ENCODE measurements around the gene LIPC.

LIPC gene

DNA sequence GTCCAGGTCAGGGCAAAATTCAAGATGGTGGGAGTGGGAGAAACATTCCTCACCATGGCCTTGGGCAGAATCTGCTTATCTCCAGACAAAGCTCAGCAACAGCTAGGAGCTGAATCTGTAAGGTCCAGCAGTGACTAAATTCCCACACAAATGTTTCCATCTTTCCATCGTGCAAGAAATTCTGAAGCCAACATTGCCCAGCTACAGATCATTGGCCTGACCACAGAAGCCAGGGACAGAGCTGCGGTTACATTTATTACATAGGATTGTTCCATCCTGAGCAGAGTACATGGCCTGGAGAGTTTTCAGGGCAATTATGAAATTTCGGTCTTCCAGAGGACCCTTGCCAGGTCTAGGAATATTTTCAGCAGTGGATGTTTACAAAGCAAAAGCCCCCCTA, 100.3 kb downstream of the LIPC start:
- no peak for DNase-seq (ENCODE audit: low read depth in 2 of 3, low spot score in 2 of 3)

DNA sequence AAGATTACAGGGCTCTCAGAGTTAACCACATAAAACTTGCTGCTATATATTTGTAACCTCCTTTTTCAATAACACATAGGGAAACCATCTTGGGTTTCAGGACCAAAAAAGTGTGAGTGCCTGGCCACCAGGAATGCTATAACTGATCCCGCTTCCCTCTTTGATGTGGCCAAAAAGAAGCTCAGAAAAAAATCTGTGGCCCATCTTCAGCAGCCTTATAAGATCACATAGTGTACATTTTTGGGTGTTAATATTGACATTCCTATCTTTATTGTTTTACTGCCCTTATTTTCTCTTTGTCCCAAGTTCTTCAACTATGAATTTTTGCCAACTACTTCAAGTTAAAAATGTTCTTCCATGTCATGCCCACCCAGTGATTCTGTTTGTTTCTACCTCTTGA, 102.8 kb downstream of the LIPC start:
- no peak for DNase-seq (ENCODE audit: low read depth in 2 of 3, low spot score in 2 of 3)

DNA sequence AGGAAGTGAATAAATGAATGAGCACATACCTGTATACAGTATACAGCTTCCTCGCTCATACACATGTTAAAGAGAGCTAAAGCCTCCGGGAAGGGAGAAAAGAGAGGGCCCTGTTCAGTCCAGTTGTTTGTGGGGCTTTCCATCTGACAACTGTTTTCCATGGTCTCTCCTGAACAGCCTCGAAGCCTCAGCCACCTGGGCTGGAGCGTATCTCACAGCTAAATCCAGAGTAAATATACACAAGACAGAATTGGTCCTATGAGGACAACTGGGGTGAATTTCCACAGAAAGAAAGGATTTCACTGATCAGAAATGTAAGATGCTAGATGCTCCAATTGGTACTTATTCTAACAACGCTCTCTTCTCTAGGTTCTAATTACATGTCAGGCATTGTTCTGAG, 103.5 kb downstream of the LIPC start:
- no peak for DNase-seq (ENCODE audit: low read depth in 2 of 3, low spot score in 2 of 3)

DNA sequence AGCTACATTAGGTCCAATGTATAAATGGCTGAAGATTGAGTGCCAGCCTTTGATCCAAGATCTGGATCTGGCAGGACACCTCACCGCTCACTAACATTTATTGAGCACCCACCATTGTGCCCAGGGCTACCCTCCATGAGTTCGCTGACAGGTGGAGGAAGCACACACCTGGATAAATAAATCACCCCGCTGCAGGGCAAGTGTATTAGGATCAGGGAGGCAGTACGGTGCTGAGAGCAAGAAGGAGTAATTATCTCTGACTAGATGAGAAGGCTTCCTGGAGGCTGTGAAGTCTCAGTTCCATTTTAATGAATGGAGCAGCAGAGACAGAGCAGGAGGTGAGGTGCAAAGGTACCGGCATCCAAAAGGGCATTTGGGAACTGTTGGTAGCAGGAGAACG, 104.1 kb downstream of the LIPC start:
- DNase-seq (ENCODE audit: low read depth in 2 of 3, low spot score in 2 of 3): no peak

DNA sequence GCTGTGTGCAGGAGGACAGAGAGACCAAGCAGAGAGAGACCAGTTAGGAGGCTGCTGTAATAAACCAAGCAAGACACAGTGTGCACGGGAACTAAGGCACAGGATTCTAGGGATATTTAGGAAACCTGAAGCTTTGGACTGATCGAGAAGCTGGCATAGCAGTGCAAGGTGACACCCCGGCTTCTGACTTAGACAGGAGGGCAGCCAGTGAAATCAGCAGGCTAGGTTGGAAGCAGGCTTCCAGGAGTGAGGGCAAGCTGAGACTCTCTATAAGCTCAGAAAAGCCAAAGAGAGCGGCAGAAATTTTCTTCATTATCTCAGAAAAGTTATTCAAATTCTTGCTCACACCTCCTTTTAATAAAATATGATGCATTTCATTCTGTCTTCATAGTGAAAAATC, 104.6 kb downstream of the LIPC start:
- no peak for DNase-seq (ENCODE audit: low read depth in 2 of 3, low spot score in 2 of 3)

DNA sequence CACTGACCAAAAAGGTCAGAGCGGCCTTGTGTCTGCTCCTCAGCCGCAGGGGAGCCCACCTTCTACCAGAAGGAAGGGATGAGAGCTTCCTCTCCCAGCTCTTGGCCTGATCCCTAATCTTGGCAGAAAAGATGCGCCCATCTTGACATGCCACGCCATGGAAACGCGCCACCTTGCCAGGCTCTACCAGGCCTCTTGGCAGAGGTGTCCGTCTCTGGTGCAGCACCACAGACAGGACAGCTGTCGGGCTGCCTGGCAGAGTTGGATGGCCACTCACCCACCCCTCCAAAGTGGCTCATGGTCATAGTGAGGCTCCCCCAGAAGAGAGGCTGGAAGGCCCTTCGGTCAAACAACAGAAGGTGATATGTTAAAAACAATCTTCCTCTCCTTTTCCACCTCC, 105.2 kb downstream of the LIPC start:
- DNase-seq (ENCODE audit: low read depth in 2 of 3, low spot score in 2 of 3): no peak

DNA sequence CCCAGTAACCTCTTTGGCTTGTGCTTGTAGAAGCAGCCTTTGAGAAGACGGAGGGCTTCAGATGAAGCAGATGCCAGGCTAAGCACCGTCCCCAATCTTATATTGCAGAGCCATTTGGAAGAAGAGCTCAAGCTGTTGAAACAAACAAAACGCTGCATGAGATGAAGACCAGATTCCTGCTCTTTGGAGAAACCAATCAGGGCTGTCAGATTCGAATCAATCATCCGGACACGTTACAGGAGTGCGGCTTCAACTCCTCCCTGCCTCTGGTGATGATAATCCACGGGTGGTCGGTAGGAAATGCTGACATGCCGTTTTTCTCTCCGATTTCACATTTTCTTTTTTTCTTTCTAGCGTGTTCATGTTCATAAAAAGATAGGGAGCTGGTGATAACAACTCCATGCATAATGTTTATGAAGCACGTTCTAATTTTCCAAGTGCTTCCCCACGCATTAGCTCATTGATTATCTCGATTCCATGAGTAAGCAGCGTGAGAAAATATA, 106.5 kb downstream of the LIPC start:
- DNase-seq (ENCODE audit: low read depth in 2 of 3, low spot score in 2 of 3): no peak

DNA sequence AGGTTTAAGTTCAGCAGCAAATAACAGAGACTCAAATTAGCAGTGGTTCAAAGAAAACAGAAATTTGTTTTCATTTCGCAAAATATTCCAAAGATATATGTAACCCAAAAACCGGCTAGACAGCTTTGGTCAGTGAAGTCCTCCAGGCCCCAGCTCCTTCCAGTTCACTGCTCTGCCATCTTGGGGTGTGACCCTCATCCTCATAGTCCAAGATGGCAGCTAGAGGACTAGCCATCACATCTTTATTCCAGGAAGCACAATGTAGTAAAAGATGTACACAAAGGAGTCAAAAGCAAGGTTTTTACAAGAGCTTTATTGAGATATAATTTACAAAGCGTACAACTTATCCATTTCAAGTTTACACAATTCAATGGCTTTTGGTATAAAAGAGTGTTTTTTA, 107.1 kb downstream of the LIPC start:
- DNase-seq (ENCODE audit: low read depth in 2 of 3, low spot score in 2 of 3): no peak

DNA sequence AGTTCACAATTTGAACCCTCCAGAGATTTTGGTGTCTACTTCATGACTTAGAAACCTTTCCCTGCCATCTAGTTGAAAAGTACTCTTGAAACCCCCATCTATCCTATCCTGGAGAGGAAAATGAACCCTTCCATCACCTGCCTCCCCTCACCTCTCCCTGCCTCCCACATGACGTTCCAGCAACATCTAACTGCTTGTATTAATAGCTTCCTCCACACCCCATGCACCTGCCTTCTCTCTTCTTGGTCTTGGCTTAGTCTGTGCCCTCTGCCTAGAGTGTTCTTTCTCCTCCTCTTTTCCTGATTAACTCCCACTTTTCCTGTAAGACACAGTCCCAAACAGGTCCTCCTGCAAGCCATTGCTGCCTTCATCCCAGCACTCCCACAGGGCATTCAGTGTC, 107.8 kb downstream of the LIPC start:
- no peak for DNase-seq (ENCODE audit: low read depth in 2 of 3, low spot score in 2 of 3)

DNA sequence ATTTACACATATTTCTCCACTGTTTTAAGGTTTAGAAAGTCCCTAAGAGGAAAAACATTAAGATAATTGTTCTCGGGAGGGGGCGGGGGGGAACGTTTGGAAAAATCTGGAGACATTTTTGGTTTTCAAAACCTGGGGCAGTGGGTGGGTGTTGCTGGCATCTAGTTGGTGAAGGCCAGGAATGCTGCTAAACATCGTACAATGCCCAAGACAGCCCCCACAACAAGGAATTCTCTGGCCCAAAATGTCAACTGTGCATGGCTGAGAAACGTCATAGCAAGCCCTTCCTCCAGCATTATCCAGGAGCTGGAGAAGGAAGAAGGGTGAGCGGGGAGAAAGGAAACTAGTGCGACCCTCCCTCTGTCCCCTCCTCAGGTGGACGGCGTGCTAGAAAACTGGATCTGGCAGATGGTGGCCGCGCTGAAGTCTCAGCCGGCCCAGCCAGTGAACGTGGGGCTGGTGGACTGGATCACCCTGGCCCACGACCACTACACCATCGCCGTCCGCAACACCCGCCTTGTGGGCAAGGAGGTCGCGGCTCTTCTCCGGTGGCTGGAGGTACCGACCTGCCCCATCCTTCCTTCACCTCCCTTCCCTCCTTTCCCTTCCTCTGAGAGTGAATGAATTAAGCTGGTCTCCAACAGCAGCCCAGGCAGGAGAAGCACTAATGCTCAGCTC, 109.8 kb downstream of the LIPC start:
- no peak for DNase-seq (ENCODE audit: low read depth in 2 of 3, low spot score in 2 of 3)

DNA sequence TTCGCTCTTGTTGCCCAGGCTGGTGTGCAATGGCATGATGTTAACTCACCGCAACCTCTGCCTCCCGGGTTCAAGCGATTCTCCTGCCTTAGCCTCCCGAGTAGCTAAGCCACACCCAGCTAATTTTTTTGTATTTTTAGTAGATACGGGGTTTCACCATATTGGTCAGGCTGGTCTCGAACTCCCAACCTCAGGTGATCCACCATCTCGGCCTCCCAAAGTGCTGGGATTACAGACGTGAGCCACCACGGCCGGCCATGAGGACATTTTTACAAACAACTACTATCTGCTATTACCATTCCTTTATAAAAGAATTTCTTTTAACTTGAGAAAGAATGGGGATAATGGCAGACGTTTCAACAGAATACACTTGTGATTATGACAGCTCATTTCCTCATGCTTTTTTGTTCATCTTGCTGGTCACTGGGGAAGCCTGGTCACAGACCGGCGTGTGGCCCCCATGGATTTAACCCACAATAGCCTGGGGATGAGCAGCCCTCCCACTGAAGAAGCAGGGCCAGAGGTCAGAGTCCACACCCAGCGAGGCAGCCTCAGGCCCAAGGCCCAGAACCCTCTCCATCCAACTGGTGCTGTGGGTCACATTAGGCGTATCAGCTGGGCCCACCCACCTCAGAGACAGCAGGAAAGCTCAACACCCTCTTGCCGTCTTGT, 112.0 kb downstream of the LIPC start:
- DNase-seq (ENCODE audit: low read depth in 2 of 3, low spot score in 2 of 3): no peak

DNA sequence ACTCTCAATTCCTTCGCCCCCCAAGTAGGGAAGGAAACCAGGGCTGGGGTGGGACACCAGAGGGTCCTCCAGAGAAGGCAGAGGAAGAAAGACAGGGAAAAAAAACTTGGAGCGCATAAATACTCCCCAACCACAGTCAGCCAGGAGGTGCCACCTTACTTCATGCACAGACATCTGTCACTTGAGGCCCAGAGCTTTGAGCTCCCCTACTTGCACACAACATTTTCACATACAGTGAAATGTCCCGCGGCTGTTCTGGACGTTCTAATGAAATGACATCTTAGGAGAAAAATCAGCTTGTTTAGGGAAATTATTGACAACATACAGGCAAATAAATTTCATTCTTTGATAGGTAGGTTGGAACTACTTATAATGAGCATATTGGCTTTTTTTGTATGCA, 113.0 kb downstream of the LIPC start:
- DNase-seq (ENCODE audit: low read depth in 2 of 3, low spot score in 2 of 3): no peak

DNA sequence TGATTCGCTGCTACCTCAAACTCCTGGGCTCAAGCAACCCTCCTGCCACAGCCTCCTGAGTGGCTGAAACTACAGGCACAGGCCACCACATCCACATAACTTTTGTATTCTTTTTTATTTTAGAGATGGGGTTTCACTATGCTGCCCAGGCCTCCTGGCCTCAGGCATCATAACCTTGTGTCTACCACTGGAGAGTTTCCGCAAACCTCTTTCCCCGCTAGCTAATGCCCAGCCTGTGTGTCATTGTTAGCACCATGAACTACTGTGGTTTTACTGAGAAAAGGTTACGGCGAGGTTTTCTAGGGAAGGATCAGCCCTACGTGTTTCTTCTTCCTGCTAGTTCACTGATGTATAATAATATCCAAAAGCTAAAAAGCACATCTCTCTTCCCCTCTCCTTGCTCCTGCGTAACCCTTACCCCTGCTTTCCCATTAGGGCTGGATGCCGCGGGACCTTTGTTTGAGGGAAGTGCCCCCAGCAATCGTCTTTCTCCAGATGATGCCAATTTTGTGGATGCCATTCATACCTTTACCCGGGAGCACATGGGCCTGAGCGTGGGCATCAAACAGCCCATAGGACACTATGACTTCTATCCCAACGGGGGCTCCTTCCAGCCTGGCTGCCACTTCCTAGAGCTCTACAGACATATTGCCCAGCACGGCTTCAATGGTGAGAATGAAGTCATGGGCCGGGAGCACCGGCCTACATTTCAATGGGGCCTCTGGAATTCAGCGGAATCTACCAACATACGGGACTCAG, 113.7 kb downstream of the LIPC start:
- peak in 1 of 3 experiments; percentile 41 for DNase-seq (ENCODE audit: low read depth in 2 of 3, low spot score in 2 of 3)

DNA sequence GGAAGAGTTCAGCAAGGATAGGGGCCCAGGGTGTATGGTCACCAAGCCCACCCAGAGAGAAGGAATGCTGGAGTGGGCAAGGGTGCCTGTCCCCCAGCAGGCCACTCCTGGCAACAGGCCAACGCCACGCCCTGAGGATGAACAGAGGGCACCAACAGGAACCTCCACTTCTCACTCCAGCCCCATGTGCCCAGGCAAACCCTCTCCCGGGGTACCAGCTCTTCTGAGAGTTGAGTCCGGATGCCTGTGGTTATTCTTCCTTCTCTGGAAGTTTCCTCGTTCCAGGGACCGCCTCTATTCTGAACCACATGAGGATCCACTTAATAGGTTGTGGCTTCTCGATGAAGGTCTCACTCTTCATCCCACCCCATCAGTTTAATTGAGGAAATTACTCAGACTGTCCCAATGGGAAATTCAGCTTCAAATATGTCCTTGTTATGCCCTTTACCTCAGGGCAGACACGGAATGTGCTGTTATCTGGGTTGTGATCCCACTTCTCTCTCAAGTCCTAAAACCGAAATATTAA, 114.3 kb downstream of the LIPC start:
- DNase-seq (ENCODE audit: low read depth in 2 of 3, low spot score in 2 of 3): no peak

DNA sequence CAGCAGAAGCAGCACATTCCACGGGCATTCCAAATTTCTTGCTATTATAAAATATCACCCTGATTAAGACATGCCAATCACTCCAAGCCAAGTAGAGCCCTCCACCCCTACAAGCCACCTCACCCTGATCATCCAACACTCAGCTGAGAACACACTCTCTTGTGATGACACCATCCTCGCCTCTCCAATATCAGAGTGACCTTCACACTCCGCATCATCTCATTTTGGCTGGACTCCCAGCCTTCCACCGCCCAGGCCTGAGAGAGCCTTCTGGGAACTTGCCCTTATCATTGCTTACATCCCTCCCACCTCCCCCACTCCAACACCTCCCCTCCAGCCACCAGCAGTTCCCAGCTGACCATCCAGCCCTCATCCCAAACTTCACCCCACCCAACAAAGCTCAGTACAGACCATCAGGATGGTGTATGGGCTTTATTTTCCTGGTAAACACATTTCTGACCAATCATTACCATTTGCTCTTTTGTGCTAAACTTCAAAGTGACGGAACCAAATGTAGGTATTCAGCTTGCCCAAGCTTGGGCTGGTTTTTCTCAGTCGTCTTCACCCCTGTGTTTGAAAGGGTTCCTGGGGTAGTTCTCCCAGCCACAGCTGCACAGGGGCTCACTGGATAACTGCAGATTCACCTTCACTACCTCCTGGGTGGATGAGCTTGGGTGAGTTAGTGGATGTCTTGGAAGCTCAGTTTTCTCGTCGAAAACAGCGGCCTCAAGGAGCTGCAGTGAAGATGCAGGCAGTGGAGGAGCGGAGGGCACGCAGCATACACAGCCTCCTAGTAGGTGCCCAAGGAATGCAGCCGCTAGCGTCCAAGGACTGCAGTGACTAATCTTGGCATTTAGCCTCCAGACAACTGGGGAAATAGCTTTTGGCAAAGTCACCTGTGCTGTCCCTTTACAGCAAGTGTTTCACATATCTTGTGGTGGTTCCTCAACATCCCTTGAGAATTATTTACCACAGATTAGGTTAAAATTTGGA, 115.1 kb downstream of the LIPC start:
- no peak for DNase-seq (ENCODE audit: low read depth in 2 of 3, low spot score in 2 of 3)

DNA sequence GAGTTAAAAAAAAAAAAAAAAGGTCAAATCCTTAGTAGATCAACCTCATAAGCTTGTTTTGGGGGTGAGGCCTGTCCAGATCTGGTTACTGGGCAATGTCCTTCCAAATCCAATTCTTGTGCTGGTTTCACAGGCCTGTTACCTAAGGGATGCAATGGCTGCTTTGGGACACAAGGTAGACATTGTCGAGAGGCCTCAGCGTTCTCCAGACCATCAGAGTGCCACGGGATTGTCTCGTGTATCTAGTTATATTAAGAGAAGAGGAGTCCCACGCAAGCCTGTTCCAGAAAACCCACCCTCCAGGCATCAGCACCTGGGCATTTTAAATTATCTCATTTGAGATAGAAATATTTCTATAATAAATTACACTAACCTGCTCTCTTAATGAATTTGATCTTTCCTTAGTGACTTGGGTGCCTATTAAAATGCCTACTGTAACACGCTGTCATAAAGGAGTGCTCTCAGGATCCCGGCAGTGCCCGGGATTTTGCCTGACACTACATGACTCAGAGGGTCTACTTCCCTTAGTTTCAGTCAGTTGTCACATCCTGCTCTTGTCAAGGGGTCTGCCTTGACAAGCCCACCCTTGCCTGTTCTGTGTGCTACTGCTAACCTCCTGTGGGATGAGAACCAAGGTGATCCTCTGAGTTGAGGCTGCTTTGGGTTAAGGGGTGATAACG, 116.0 kb downstream of the LIPC start:
- no peak for DNase-seq (ENCODE audit: low read depth in 2 of 3, low spot score in 2 of 3)

DNA sequence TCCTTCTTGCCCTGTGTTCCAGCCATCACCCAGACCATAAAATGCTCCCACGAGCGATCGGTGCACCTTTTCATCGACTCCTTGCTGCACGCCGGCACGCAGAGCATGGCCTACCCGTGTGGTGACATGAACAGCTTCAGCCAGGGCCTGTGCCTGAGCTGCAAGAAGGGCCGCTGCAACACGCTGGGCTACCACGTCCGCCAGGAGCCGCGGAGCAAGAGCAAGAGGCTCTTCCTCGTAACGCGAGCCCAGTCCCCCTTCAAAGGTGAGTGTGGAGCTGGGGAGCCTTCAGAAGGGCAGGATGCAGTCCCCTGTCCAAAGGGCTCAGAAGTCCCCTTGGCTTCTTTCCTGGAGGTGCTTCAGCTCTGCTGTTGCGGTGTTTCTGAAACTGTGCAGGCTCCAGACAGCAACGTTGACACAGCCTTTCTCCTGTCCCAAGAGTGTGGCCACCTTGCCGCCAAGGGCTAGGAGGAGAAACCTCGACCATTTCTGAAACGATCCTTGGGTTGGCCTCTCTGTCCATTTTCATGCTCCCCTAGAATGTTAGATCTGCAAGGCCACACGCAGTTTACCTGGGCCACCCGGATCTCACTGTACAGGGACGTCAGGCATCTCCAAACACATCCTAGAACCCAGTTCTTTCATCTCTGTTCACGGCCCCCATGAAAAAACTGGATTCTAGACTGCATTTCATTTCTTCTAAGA, 116.7 kb downstream of the LIPC start:
- DNase-seq (ENCODE audit: low read depth in 2 of 3, low spot score in 2 of 3): no peak

DNA sequence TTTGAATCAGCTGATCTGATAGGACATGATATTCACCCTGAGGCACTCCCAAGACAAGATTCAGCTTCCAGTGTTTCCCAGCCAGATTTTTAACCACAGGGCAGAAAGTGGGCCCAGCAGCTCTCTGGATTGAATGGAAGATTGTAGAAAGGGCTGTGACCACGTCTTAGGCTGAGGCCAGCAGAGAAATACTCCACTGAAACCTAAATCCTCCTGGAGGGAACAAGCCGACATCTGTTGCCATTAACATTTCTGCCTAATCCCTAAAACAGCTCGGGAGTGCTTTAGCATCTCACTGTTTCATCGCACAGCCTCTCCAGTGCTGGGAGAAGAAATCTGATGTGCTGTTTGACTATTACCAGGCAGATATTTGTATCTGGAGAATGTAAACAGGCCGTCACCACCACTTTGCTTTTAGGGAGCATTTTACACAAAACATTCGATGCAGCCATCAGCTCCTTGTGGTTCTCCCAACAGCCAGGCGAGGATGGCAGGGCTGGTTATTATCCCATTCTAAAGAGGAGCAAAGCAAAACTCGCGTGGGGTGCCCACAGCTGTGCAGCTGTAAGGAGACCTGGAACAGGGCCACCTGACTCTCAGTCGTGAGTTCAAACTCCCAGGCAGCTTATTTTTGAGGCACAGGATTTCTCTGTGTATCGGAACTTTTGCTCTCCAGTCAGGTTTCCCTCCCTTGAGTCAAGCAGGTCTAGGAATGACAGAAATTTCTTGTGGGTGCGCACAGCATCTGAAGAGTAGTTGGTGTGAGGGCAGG, 117.4 kb downstream of the LIPC start:
- no peak for DNase-seq (ENCODE audit: low read depth in 2 of 3, low spot score in 2 of 3)

DNA sequence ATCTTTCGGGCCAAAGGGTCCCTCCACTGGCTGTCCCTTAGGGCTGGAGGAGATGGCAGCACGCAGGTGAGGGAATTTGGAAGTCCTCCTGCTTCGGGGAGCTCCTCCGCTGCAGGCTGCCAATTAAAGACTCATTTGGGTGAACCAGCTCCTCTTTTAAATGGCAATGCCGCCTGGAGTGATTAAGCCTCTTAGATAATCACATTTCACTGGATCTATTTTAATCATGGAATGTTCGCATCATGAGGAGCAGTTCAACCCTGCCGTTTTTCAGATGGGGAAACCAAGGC, 117.9 kb downstream of the LIPC start:
- DNase-seq (ENCODE audit: low read depth in 2 of 3, low spot score in 2 of 3): no peak
